ENCODE data around the gene SORBS1. TPM values are rescaled to one million over a fixed set of nuclear protein-coding genes. Genes with fewer than 3 reads are reported as not detected.

The SORBS1 gene
- total RNA-seq, 2 experiments from 2014 or later: 0.13 to 0.70 TPM

- no peaks in the 10 kb centered on the region for H3K9me3 Mint-ChIP-seq
- no peaks in the 10 kb centered on the region for H3K4me1 Mint-ChIP-seq (ENCODE audit: low read depth)
- no peaks in the 10 kb centered on the region for H3K27me3 Mint-ChIP-seq
- POLR2A ChIA-PET: no interaction called here
- intact Hi-C loops (cut with micrococcal nuclease): no loop called here
- no peak for ATAC-seq
- H3K27ac Mint-ChIP-seq: no peak overlapping the region
- no peaks in the 10 kb centered on the region for H3K36me3 Mint-ChIP-seq (ENCODE audit: low read depth)
- DNase-seq: no peak
- TF ChIP-seq CTCF (IDR thresholded peaks at IDR 0.05): no peak
- CTCF ChIA-PET: interaction anchor here (5.0 kb wide), 1 partner anchor 11 kb away, joined by 29 read pairs; no protein-coding TSS in a partner anchor
- H3K4me3 Mint-ChIP-seq: no peak overlapping the region
Observed at GRCh38 chr10:95419399-95419798, 141.8 kb downstream of the SORBS1 start.

GRCh38 chr10:95416973-95417372 lies 144.2 kb downstream of the SORBS1 start:
- H3K4me3 Mint-ChIP-seq: no peak overlapping the region
- no peaks in the 10 kb centered on the region for H3K36me3 Mint-ChIP-seq (ENCODE audit: low read depth)
- ChIA-PET POLR2A (no interaction called here), CTCF (interaction anchor here (5.0 kb wide), 1 partner anchor 14 kb away, joined by 29 read pairs; no protein-coding TSS in a partner anchor)
- H3K4me1 Mint-ChIP-seq (ENCODE audit: low read depth): no peaks in the 10 kb centered on the region
- H3K27me3 Mint-ChIP-seq: no peaks in the 10 kb centered on the region
- H3K27ac Mint-ChIP-seq: no peak overlapping the region
- DNase-seq (no peak), ATAC-seq (no peak)
- intact Hi-C loops (cut with micrococcal nuclease): no loop called here
- no peaks in the 10 kb centered on the region for H3K9me3 Mint-ChIP-seq
- TF ChIP-seq CTCF (IDR thresholded peaks at IDR 0.05): no peak

- no peak for DNase-seq
- no peaks in the 10 kb centered on the region for H3K9me3 Mint-ChIP-seq
- H3K27me3 Mint-ChIP-seq: no peaks in the 10 kb centered on the region
- no peak overlapping the region for H3K4me3 Mint-ChIP-seq
- no peaks in the 10 kb centered on the region for H3K36me3 Mint-ChIP-seq (ENCODE audit: low read depth)
- TF ChIP-seq CTCF (IDR thresholded peaks at IDR 0.05): no peak
- no peak for ATAC-seq
- H3K4me1 Mint-ChIP-seq (ENCODE audit: low read depth): no peaks in the 10 kb centered on the region
- ChIA-PET CTCF (no interaction called here), POLR2A (no interaction called here)
- H3K27ac Mint-ChIP-seq: no peak overlapping the region
- intact Hi-C loops (cut with micrococcal nuclease): no loop called here
Observed at GRCh38 chr10:95416270-95416669, 144.9 kb downstream of the SORBS1 start.

- CTCF ChIA-PET: no interaction called here
- no peak for DNase-seq
- Mint-ChIP-seq H3K9me3 (no peaks in the 10 kb centered on the region), H3K4me3 (no peak overlapping the region), H3K27ac (no peak overlapping the region), H3K4me1 (ENCODE audit: low read depth) (no peaks in the 10 kb centered on the region), H3K36me3 (ENCODE audit: low read depth) (no peaks in the 10 kb centered on the region), H3K27me3 (no peaks in the 10 kb centered on the region)
- POLR2A ChIA-PET: no interaction called here
- ATAC-seq: no peak
- intact Hi-C loops (cut with micrococcal nuclease): no loop called here
- TF ChIP-seq CTCF (IDR thresholded peaks at IDR 0.05): no peak
Observed at GRCh38 chr10:95415621-95416031, 145.5 kb downstream of the SORBS1 start.

GRCh38 chr10:95414844-95415485 lies 146.2 kb downstream of the SORBS1 start:
- ChIA-PET POLR2A (no interaction called here), CTCF (interaction anchor here (1.0 kb wide), 1 partner anchor 17 kb away, joined by 5 read pairs; no protein-coding TSS in a partner anchor)
- Mint-ChIP-seq H3K4me1 (ENCODE audit: low read depth) (no peaks in the 10 kb centered on the region), H3K9me3 (no peaks in the 10 kb centered on the region), H3K36me3 (ENCODE audit: low read depth) (no peaks in the 10 kb centered on the region), H3K27ac (no peak overlapping the region), H3K27me3 (no peaks in the 10 kb centered on the region), H3K4me3 (no peak overlapping the region)
- intact Hi-C loops (cut with micrococcal nuclease): no loop called here
- no peak for TF ChIP-seq CTCF (IDR thresholded peaks at IDR 0.05)
- no peak for DNase-seq
- ATAC-seq: no peak
